ENCODE results near the gene IRX3. TPM values are rescaled to one million over a fixed set of nuclear protein-coding genes. Genes with fewer than 3 reads are reported as not detected.

Gene IRX3
- total and polyA plus RNA-seq, 2 experiments from 2014 or later, result 6.4 to 15.6 TPM

DNA sequence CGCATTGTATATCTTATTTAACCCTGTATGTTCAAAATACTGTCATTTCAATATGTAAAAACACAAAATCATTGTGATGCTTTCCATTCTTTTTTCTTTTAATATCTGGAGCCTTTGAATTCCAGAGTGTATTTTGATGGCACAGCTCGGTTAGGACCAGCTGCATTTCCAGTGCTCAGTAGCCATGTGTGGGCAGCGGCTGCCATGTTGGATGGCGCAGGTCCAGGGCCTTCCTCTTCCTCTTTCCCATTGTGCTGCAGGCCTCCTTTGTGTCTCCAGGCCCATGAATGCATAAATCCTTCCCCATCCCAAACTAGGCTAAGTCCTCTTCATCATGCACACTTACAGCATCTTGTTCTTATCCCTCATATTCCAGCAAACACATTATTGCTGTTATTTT, 13.0 kb downstream of the IRX3 start:
- 84 to 87% methylated on average over 4 of the region's 4 CpGs for WGBS, 2 experiments (ENCODE audit: low coverage in 1 of 2, low lambda C conversion rate in 2 of 2, missing lambda C conversion rate in 2 of 2)
- in situ Hi-C loops (cut with MboI), result no loop called here

DNA sequence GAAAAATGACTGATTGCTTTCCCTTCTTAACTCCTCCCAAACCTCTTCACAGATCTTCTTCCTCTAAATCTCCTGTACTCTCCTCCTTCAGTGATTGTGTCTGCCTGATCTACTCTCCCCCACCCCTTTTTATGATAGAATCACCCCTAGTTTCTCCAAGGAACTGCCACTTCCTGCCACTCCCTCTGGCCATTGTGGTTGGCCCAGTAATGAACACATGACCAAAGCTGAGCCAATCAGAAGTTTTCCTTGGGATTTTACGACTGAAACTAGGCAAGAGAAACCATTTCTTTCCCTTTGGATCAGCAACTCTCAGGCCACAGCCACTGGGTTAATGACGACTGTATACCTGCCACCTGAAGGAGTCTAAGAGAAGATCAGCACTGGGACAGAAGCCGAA, 15.9 kb downstream of the IRX3 start:
- 86 to 93% methylated on average over 3 of the region's 3 CpGs for WGBS, 2 experiments (ENCODE audit: low coverage in 1 of 2, low lambda C conversion rate in 2 of 2, missing lambda C conversion rate in 2 of 2)
- in situ Hi-C loops (cut with MboI), result no loop called here

More for the DNA sequence above, 13.0 kb downstream of the IRX3 start:
- Histone ChIP-seq H3K36me3 (ENCODE audit: low read depth) (no peaks in the 10 kb centered on the region), H3K4me2 (ENCODE audit: unreplicated experiment) (no peak overlapping the region), H2AFZ (no peak overlapping the region), H3K9me2 (ENCODE audit: insufficient read depth) (no peaks in the 10 kb centered on the region), H3K79me2 (ENCODE audit: insufficient read depth) (no peaks in the 10 kb centered on the region), H3K4me3 (no peak overlapping the region), H3K4me1 (ENCODE audit: insufficient read depth) (no peaks in the 10 kb centered on the region), H3F3A (ENCODE audit: insufficient read depth) (no peaks in the 10 kb centered on the region), H3K9me3 (ENCODE audit: low read depth) (no peaks in the 10 kb centered on the region), H3K9ac (no peak overlapping the region), H3K27ac (no peak overlapping the region), H3K27me3 (replicated peaks; ENCODE audit: insufficient read depth) (no peaks in the 10 kb centered on the region), H4K20me1 (ENCODE audit: insufficient read depth) (no peaks in the 10 kb centered on the region)
- no peak for DNase-seq
- TF ChIP-seq EZH2phosphoT487 (IDR thresholded peaks at IDR 0.05; ENCODE audit: insufficient read depth, low read depth) (no peak), EZH2 (IDR thresholded peaks at IDR 0.05; ENCODE audit: insufficient read depth, poor library complexity, severe bottlenecking) (no peak)

DNA sequence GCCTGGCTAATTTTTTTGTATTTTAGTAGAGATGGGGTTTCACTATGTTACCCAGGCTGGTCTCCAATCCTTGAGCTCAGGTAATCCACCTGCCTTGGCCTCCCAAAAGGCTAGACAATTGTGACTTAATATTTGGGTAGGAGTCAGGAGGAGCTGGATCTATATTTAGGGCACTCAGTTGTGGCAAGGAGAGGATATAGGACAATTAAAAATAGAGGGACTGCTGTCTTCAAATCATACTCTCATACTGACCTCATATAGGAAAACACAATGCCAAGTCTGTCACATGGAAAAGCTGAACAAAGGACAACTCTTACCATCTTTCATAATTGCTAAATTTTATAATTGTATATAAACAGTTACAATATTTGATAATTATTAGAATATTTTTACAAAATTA, 17.1 kb downstream of the IRX3 start:
- TF ChIP-seq EZH2 (IDR thresholded peaks at IDR 0.05; ENCODE audit: insufficient read depth, poor library complexity, severe bottlenecking) (no peak), EZH2phosphoT487 (IDR thresholded peaks at IDR 0.05; ENCODE audit: insufficient read depth, low read depth) (no peak)
- in situ Hi-C loops (cut with MboI), result no loop called here
- Histone ChIP-seq H2AFZ (no peak overlapping the region), H3F3A (ENCODE audit: insufficient read depth) (peaks cover 15% of the 10 kb centered on the region; the same call in 1 of the 2 replicates), H3K79me2 (ENCODE audit: insufficient read depth) (no peaks in the 10 kb centered on the region), H4K20me1 (ENCODE audit: insufficient read depth) (no peaks in the 10 kb centered on the region), H3K9me2 (ENCODE audit: insufficient read depth) (no peaks in the 10 kb centered on the region), H3K9ac (no peak overlapping the region), H3K4me2 (ENCODE audit: unreplicated experiment) (no peak overlapping the region), H3K9me3 (ENCODE audit: low read depth) (no peaks in the 10 kb centered on the region), H3K27ac (no peak overlapping the region), H3K27me3 (replicated peaks; ENCODE audit: insufficient read depth) (no peaks in the 10 kb centered on the region), H3K4me1 (ENCODE audit: insufficient read depth) (no peaks in the 10 kb centered on the region), H3K36me3 (ENCODE audit: low read depth) (no peaks in the 10 kb centered on the region), H3K4me3 (no peak overlapping the region)
- no peak for DNase-seq

More for the DNA sequence above, 15.9 kb downstream of the IRX3 start:
- H3K27me3 ChIP-seq (replicated peaks; ENCODE audit: insufficient read depth), result no peaks in the 10 kb centered on the region
- TF ChIP-seq EZH2 (IDR thresholded peaks at IDR 0.05; ENCODE audit: insufficient read depth, poor library complexity, severe bottlenecking), result no peak
- no peak for TF ChIP-seq EZH2phosphoT487 (IDR thresholded peaks at IDR 0.05; ENCODE audit: insufficient read depth, low read depth)
- H3K4me2 ChIP-seq (ENCODE audit: unreplicated experiment), result no peak overlapping the region
- no peak overlapping the region for H3K4me3 ChIP-seq
- H3K9me2 ChIP-seq (ENCODE audit: insufficient read depth), result no peaks in the 10 kb centered on the region
- H3K27ac ChIP-seq, result no peak overlapping the region
- H3K9ac ChIP-seq, result no peak overlapping the region
- H4K20me1 ChIP-seq (ENCODE audit: insufficient read depth), result no peaks in the 10 kb centered on the region
- peaks cover 15% of the 10 kb centered on the region; the same call in 1 of the 2 replicates for H3F3A ChIP-seq (ENCODE audit: insufficient read depth)
- no peaks in the 10 kb centered on the region for H3K79me2 ChIP-seq (ENCODE audit: insufficient read depth)
- H3K36me3 ChIP-seq (ENCODE audit: low read depth), result no peaks in the 10 kb centered on the region
- H3K4me1 ChIP-seq (ENCODE audit: insufficient read depth), result no peaks in the 10 kb centered on the region
- H2AFZ ChIP-seq, result no peak overlapping the region
- DNase-seq, result no peak
- no peaks in the 10 kb centered on the region for H3K9me3 ChIP-seq (ENCODE audit: low read depth)

DNA sequence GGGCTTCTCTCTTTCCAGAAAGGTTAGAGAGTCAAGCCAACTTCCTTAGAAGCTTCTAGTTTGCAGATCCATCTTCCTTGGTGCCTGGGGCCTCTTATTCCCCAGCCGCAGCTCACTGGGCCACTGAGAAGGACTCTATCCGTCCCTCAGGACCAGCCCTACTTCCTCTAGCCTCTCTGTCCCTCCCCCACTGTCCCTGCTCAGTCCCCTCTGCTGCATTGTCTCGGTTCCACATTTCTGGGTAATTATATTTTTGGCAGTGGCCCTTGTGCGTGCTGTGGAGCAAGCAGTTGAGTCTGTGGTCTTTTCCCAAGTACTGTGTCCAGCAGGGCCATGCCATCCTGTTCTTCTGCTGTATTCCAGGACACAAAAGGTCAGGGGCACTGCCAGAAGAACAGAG, 17.8 kb downstream of the IRX3 start:
- Histone ChIP-seq H3K4me2 (ENCODE audit: unreplicated experiment) (no peak overlapping the region), H3K36me3 (ENCODE audit: low read depth) (no peaks in the 10 kb centered on the region), H2AFZ (no peak overlapping the region), H3K4me1 (ENCODE audit: insufficient read depth) (no peaks in the 10 kb centered on the region), H3F3A (ENCODE audit: insufficient read depth) (peaks cover 15% of the 10 kb centered on the region; the same call in 1 of the 2 replicates), H4K20me1 (ENCODE audit: insufficient read depth) (no peaks in the 10 kb centered on the region), H3K4me3 (no peak overlapping the region), H3K27me3 (replicated peaks; ENCODE audit: insufficient read depth) (peaks cover 4% of the 10 kb centered on the region; the same call in 1 of the 2 replicates), H3K9me3 (ENCODE audit: low read depth) (no peaks in the 10 kb centered on the region), H3K9ac (no peak overlapping the region), H3K27ac (no peak overlapping the region), H3K9me2 (ENCODE audit: insufficient read depth) (no peaks in the 10 kb centered on the region), H3K79me2 (ENCODE audit: insufficient read depth) (no peaks in the 10 kb centered on the region)
- DNase-seq, result no peak
- in situ Hi-C loops (cut with MboI), result no loop called here
- no peak for TF ChIP-seq EZH2 (IDR thresholded peaks at IDR 0.05; ENCODE audit: insufficient read depth, poor library complexity, severe bottlenecking)
- no peak for TF ChIP-seq EZH2phosphoT487 (IDR thresholded peaks at IDR 0.05; ENCODE audit: insufficient read depth, low read depth)
- 76 to 82% methylated on average over 4 of the region's 4 CpGs for WGBS, 2 experiments (ENCODE audit: low coverage in 1 of 2, low lambda C conversion rate in 2 of 2, missing lambda C conversion rate in 2 of 2)

DNA sequence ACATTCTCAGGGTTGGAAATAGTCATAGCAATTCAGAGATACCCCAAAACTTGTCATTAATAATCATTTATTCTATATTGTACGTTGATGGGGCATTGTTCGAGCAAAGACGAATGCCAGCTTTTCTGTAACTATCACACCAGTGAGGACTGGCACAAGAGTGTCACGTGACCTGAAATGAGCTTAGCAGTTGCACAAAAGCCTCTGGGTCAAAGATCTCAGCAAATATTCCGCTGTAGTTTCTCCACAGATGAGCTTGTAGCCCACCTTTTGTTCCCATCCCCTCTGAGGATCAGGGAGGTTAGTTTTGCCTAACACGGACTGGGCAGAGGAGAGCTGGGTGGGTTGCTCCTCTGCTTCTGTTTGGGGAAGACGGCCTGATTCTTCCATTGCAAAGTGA, 18.2 kb downstream of the IRX3 start:
- Histone ChIP-seq H4K20me1 (ENCODE audit: insufficient read depth) (no peaks in the 10 kb centered on the region), H3K79me2 (ENCODE audit: insufficient read depth) (no peaks in the 10 kb centered on the region), H3F3A (ENCODE audit: insufficient read depth) (peaks cover 15% of the 10 kb centered on the region; the same call in 1 of the 2 replicates), H3K9me2 (ENCODE audit: insufficient read depth) (no peaks in the 10 kb centered on the region), H3K9me3 (ENCODE audit: low read depth) (no peaks in the 10 kb centered on the region), H3K4me2 (ENCODE audit: unreplicated experiment) (no peak overlapping the region), H3K27ac (no peak overlapping the region), H2AFZ (no peak overlapping the region), H3K4me1 (ENCODE audit: insufficient read depth) (no peaks in the 10 kb centered on the region), H3K36me3 (ENCODE audit: low read depth) (no peaks in the 10 kb centered on the region), H3K4me3 (no peak overlapping the region), H3K27me3 (replicated peaks; ENCODE audit: insufficient read depth) (peaks cover 8% of the 10 kb centered on the region; the same call in 1 of the 2 replicates), H3K9ac (no peak overlapping the region)
- 78 to 82% methylated on average over 7 of the region's 7 CpGs for WGBS, 2 experiments (ENCODE audit: low coverage in 1 of 2, low lambda C conversion rate in 2 of 2, missing lambda C conversion rate in 2 of 2)
- no peak for DNase-seq
- in situ Hi-C loops (cut with MboI), result no loop called here
- TF ChIP-seq EZH2 (IDR thresholded peaks at IDR 0.05; ENCODE audit: insufficient read depth, poor library complexity, severe bottlenecking) (no peak), EZH2phosphoT487 (IDR thresholded peaks at IDR 0.05; ENCODE audit: insufficient read depth, low read depth) (no peak)
